GM18867 (cell line): ENCODE measurements around the gene LRP2.

ENCODE experiments used
- ATAC-seq: cut with Tn5 transposase; IDR thresholded peaks from one replicate; pipeline ENCODE4 v1.9.1; 2021; ENCODE audit warnings: mild to moderate bottlenecking, moderate library complexity; ENCODE audit not compliant: unreplicated experiment

The LRP2 gene

DNA sequence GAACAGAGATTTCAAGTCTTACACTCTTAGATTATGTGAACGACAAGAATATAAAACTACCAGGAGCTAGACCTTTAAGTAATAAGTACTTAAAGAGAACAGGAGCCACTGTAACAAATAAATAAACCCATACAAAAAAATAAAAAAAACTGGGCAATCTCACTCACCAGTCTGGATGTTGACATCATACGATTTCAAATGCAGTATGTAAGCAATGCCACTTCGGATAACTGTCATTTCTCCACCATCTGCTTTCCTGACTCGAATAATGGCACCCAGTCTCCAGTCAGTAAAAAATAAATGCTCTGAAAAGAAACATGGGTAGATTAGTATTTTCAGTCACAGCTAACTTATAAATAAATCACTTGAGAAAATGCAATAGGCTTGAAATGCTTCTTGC, 115.1 kb downstream of the LRP2 start:
- no peak for ATAC-seq

DNA sequence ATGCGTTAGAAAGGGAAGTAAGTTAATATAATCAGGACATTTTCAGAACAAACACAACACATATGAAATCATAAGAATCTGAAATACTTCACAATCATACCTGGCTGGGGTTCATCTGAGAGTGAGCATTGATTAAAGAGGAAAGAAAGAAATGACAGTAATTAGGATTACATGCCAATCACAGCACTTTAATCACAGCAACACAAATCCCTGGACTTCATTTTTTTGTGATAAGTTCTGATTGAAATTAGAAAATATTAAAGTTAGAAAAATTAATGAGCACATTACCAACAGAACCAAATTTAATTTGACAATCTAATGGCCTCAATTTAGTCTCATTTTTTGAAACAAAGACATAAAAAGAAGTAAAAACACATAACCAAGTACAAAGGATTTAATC, 121.9 kb downstream of the LRP2 start:
- no peak for ATAC-seq

DNA sequence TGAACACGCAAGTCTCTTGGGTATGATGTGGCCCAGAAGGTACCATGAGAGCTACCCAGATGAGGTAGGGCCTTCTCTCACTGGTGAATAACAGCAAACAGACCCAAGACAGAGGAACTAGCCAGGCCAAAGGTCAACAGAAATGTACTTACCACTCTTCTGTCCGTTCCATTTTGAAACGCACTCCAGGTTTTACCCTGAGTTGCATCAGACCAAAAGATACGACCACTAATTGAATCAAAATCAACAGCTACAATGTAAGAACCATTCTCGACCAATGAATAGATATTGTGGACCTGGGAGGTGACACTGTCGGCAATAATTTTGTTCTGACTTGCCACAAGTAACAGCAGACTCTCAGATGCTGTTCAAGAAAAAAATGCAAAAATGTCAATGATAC, 124.4 kb downstream of the LRP2 start:
- no peak for ATAC-seq

DNA sequence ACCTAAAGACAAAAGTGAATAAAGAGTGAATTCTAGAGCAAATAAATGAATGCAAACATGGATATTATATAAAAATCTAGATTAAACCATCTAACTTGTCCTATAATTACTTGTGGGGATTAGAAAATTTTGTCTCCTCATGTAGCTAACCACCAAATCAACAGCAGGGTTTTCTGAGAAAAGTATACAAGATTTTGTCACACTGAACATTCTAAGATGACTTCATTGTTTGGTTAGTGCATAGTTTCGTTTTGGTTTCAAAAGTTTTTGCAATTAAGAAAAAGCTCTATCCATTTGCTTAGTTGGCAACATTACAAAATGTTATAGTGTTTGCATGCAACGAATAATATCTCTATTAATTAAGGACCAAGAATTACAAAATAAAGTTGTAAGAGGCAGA, 125.0 kb downstream of the LRP2 start:
- ATAC-seq, result no peak

DNA sequence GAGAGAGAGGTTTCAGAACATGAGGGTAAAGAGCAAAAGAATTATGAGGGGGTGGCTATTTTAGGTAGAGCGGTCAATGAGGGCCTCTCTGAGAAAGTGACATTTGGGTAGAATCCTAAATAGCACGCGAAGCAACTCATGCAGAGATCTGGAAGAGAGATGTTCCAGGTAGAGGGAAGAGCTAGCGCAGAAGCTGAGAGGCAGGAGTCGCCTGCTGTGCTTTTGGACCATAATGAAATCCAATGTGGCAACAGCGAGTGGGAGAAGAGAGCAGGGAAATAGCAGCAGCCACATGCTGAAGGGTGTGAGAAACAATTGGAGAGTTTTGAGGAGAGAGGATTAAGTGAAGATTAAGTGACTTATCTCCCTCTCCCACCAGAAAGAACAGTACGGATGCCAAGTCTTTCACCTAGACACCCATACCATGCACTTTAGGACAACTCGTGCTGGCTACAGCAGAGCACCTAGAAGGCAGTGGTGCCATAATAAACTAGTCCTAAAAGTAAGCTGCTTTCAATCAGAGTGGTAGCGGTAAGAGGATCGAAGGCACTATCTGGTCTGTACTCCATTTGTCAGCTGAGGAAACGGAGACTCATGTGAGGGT, 129.7 kb downstream of the LRP2 start:
- ATAC-seq, result no peak

DNA sequence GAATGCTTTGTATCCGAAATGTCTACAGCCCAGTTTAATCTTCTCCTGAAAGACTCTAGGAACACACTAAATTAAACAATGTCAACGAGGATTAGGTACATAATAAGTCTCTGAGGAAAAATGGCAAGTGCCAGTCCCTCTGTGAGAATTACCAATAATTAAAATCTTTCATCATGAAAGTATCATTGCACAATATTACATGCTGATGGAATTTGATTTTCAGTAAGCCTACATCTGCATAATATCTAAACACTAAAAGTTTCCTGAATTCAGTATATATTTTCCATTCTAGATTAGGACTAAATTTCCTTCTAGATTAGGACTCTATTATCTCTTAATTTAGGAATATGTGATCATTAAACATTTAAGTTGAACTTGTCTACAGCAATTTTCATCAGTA, 132.1 kb downstream of the LRP2 start:
- no peak for ATAC-seq

DNA sequence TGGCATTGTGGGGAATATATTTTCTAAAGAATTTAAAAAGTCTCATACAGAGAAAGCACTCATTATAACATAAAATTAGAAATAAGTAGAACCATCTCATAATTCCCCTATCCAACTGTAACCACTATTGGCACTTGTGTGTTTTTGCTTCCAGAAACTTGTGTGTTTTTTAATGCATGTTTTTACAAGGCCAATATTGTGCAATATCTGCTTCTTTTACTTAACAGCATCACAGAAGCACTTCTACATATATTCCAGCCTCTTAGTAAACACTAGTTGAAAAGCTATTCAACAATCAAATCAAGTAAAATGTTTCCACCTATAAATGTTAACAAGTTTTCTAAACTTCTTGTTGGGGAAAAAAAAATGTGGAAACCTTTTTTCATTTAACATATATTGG, 132.7 kb downstream of the LRP2 start:
- no peak for ATAC-seq

DNA sequence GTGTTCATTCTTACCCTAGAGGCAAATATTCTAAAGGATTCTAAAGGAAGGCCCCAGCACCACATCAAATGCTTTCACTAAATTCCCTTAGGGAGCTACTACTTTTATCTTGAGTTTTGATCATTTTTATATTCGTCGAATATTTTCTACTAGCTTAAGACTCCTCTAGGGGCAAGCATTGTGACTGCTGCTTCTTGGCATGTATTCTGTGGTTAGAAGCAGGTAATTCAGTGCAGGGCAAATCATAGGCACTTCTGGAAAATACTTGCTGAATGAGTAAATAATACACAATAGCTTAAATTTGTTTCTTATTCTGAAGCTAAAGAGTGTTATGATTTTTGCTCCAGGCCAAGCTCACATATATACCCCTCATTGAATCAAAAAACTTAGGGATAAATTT, 136.4 kb downstream of the LRP2 start:
- no peak for ATAC-seq

DNA sequence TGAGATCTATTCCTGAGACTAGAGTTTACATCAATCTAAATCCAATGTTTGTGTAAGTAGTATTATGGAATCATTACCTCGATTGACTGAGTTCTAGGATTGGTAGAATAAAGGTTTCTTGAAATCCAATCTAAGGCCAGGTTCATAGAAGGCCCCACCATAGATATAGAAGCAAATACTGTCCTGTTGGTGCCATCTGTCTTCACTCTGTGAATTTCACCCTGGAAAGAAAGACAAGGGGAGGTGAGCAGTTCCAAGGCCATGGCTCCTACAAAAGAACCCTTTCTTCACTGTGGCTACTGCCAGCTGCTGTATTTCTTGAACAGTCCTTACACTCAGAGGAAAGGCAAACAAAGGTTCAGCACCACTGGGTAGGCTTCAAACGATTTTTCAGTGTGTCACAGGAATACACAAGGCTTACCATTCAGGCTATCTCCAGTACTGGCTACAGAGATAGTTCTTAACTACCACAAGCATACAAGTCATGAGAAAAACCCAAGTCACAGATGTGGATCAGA, 137.0 kb downstream of the LRP2 start:
- no peak for ATAC-seq

DNA sequence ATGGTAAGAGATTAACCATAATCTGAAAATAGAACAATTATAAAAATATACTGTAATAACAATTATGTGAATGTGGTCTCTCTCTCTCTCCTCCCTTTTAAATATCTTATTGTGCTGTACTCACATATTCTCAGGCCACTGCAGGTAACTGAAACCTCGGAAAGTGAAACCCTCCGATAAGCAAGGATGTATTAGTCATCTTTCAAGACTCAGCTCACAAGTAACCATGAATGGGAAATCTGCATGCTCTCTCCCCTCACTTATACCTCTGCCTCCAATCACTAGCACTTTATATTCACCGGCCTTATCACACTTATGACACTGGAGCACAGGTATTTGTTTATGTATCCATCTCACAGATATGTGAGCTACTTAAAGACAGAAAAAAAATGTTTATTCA, 139.7 kb downstream of the LRP2 start:
- no peak for ATAC-seq

DNA sequence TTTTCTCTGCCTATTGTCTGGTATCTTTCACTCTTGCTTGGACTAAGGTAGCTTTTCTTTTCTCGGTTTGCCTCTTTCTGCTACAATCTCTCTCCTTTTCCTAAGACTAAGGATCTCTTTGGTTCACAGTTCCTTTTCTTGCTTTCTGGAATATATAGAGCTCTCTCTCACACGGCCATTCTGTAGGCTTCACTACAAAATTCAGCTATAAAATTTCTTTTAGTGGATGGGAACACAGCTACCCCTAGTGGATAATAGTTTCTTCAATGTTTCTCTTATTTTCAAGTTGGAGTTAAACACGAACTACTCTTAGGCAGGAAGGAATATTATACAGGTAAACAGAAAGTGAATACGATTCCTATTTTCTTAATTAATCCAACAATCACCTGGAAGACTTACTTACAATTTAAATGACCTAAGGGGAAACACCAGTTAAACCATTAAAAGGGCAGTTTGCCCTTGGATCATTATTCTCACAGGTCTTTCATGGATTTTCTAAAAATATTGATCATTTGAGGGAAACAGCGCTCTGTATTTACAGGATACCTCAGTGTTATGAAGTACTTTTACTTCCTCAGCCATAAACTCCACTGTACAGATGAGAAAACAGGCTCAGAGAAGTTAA, 140.5 kb downstream of the LRP2 start:
- no peak for ATAC-seq

DNA sequence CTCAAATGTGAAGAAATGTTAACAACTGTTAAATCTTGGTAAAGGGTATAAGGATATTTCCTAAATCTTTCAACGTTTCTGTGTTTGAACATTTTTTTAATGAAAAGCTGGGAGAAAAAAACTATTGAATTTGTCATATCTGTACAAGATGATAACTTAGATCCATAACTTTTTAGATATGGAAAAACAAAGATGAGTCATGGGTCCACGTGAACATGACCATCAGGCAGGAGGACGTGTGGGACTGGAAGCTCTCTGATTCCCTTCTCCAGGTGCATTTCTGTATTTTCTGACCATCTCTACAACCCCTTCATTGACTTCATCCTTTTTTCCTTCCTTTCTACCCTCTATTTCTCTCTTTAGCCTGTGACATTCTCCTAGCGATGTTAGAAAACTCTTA, 151.4 kb downstream of the LRP2 start:
- no peak for ATAC-seq

DNA sequence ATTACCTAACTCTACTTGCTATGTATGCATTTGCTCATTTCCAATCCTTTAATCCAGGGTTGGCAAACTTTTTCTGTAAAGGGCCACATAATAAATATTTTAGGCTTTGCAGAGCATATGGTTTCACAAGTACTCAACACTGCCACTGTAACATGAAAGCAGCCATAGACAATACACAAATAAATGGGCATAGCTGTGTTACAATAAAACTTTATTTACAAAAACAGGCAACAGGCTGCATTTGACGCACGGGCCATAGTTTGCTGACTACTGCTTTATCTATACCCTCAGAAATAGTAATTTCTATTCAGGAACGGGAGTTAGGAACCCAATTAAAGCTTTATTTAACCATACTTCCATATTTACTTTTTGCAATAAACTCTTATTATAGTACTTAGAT, 154.3 kb downstream of the LRP2 start:
- no peak for ATAC-seq

DNA sequence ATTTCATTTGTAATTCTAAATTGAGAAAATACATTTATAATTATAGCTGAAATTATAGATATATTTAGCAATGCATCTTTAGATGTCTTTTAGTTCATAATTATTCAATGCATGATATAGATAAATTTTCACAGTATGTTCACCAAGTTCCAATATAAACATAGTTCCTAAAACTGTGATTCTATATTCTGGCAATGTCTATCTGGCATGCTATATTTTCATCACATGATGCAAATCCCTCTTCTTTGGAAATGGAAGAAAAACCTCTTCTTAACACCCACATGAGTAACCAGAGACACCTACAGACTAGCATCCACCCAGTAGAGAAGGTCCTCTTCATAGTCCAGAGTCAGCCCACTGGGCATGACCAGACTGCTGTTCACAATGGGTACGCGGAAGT, 157.2 kb downstream of the LRP2 start:
- no peak for ATAC-seq

DNA sequence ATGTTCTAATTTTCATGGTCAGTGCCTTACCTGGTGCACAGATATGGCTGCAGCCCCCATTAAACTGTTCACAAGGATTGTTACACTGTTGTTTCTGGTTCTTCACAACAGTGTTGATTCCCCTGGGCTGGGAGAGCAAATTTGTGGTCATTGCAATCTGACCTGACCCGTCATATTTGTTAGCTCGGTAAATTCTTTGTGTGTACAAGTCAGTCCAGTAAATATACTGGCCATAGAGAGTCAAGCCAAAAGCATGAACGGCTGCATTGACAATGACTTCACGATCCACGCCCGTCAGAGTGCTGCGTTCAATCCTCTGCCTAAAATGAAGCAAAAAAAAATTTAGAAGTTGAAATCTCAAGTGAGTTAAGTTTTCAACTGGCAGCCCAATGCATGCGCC, 158.4 kb downstream of the LRP2 start:
- ATAC-seq, result no peak

DNA sequence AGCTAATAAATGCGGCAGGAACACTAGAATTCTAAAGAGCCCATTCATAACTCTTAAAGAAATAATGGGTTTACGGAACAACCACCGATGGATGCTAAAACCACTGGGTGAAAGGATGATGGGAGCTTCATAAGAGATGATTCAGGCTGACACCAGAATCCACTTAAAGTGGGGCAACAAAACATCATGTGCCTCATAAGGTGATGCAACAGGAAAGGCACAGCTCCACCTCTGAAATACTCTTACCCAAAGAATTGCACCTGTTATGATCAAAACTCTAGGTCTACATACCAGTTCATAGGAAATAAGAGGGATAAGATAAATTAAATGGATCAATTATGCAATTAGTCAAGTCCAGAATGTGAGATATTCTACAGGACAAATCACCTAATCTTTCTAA, 161.6 kb downstream of the LRP2 start:
- ATAC-seq, result no peak

DNA sequence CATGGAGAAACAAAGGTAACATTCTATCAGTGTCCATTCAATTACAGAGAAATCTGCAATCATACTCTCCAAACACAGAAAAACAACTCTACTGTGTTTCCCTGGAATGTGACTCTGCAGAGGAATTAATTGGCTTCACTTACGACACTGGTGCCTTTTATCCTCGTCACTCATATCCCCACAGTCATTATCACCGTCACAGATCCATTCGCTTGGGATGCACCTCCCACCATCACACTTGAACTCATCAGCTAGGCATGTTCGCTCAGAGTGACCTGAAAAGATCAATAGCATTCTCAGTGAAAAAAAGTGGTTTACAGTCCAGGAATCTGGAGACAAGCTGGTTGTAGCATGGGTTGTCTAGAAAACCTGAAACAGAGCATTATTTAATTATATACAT, 168.7 kb downstream of the LRP2 start:
- no peak for ATAC-seq

DNA sequence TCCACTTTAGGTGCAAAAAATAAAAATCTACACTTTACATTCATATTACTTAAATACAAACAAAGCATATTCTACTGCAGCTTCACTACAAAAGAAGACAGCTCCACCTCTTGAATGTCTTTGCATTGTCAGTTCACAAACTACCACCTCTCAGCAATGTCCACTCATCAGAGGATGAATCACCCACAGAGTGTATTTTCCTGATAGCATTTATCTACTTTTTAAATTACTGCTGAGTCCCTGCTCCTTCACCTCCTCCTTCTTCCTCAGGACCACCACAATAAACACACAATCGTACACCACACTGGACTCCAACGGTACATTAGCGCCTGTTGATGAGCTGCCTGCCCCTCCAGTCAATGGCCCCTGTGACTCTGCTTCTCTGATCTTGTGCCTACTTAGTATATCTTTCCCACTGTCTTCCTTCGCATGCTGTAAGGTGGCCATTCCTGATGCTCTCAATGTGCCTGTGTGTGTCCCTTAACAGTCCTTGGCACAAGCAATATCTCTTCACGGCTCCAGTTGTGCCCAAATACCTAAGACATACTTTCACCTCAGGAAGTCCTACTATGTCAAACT, 172.0 kb downstream of the LRP2 start:
- no peak for ATAC-seq

DNA sequence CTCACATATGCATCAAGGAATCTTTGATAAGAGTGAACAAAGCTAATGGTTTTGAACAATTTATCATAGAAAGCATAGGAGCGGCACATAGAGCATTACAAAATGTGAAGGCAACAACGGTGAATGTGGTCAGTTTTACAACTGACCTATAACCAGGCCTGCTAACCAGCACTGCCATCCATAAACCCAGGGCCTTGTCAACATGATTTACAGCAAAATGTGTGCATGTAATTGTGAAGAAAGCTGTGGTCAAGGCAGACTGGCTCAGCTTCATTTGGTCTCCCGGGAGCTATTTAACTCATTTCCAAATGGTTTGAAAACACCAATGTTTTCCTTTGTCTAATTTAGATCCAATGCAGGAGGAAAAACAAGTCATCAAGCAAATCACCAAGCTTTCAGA, 173.2 kb downstream of the LRP2 start:
- no peak for ATAC-seq

DNA sequence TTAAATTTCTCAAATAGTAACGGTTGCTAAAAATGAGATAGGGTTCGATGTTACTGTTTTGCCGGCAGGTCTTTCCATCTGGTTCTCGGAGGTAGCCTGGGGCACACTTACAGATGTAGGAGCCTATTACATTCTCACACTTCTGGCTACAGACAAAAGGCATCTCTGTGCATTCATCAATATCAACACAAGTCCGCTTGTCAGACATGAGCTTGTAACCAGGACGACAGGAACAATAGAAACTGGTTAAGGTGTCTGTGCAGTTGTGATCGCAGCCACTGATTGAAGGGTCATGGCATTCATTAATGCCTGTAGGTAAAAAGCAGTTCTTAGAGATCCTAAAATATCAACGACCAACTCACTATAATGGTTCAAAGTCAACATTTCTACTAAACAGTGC, 176.6 kb downstream of the LRP2 start:
- no peak for ATAC-seq

DNA sequence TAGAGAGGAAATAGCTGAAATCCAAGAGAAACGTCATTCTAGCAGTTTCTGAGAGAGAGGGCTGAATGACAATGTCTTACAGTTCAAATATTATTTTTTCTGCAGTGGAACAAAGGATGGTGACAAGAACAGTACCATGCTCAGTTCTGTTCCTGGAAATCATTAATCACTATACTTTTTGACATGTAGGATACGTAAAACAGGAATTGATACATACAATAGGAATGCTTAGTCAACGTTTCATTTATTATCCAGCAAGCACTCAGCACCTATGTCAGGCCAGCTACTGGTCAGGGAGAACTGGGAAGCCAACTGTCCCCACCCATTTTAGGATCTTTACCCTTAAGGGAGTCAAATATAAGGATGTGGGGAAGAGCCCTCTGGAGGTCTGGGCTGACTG, 178.3 kb downstream of the LRP2 start:
- no peak for ATAC-seq

DNA sequence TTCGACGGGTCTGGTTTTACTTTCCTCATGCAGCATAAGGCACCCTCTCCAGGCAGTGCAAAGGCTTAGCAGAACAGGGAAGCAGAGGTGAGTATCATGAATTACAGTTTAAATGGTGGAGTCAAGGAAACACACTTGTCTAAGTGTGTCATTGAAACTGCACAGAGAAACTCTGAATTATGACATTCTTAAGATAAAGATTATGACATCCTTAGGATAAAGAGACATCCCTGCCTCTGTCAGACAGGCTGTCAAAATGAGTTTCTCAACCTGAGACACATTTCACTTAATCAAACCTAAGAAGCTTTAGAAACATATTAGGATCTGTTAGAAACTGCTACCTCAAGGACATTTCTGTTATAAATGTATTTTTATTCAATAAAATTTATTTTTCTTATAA, 179.8 kb downstream of the LRP2 start:
- no peak for ATAC-seq
